ENCODE data around the gene IFNA21. TPM values are rescaled to one million over a fixed set of nuclear protein-coding genes. Genes with fewer than 3 reads are reported as not detected.

Gene IFNA21
- total and polyA plus RNA-seq, 2 of the 8 experiments (the other 6 are each of a cell fraction or from before 2014, with no cell fraction given): not detected

GRCh38 chr9:21154018-21154608 is 12.3 kb downstream of the IFNA21 start:
- Histone ChIP-seq H4K91ac (replicated peaks; ENCODE audit: insufficient read length, low read length) (no peak overlapping the region), H3K27me3 (replicated peaks in 1 of 4; ENCODE audit: control insufficient read depth in 3 of 4, extremely low read depth in 1 of 4, insufficient read depth in 3 of 4, low read length in 3 of 4) (no peaks in the 10 kb centered on the region; a peak in 1 of 7 replicates), H3K9ac (replicated peaks in 1 of 4; ENCODE audit: extremely low read depth in 1 of 4, low read depth in 3 of 4, low read length in 3 of 4) (no peak overlapping the region), H2BK20ac (ENCODE audit: low read length) (no peak overlapping the region), H3K27ac (ENCODE audit: low read depth, low read length) (no peak overlapping the region), H3K18ac (ENCODE audit: extremely low read depth, low read length) (no peak overlapping the region; the same call in 1 of the 2 replicates), H3K4ac (replicated peaks; ENCODE audit: insufficient read length, low read depth, low read length) (no peak overlapping the region), H2BK120ac (replicated peaks; ENCODE audit: low read depth, low read length) (no peak overlapping the region), H3K79me1 (ENCODE audit: low read depth, low read length) (no peaks in the 10 kb centered on the region), H2AFZ (ENCODE audit: low read length) (peak overlapping the region; percentile 99), H4K8ac (ENCODE audit: extremely low read depth, insufficient read depth, low read length) (no peak overlapping the region), H3K14ac (ENCODE audit: insufficient read length) (no peak overlapping the region), H3K9me3 (ENCODE audit: insufficient read depth in 2 of 2, low read depth in 1 of 2, low read length in 1 of 2) (no peaks in the 10 kb centered on the region), H3K4me2 (ENCODE audit: insufficient read depth in 1 of 2, low read depth in 2 of 2, low read length in 2 of 2) (peak overlapping the region in 1 of 2 experiments; percentile 37; a peak in 2 of 4 replicates), H2AK5ac (ENCODE audit: low read depth, low read length) (no peak overlapping the region), H2BK15ac (ENCODE audit: low read length) (no peak overlapping the region), H3K23ac (ENCODE audit: insufficient read length) (no peak overlapping the region), H3K4me1 (replicated peaks in 1 of 4; ENCODE audit: control insufficient read depth in 3 of 4, insufficient read depth in 4 of 4, low read length in 3 of 4) (no peaks in the 10 kb centered on the region), H3K79me2 (ENCODE audit: control insufficient read depth in 1 of 2, insufficient read depth in 2 of 2, low read length in 2 of 2) (no peaks in the 10 kb centered on the region), H3K56ac (replicated peaks; ENCODE audit: insufficient read length, low read depth, low read length) (no peak overlapping the region), H3K36me3 (ENCODE audit: control insufficient read depth in 2 of 4, insufficient read depth in 4 of 4, low read length in 3 of 4) (no peaks in the 10 kb centered on the region), H2BK5ac (ENCODE audit: low read depth, low read length) (no peak overlapping the region), H3K23me2 (ENCODE audit: low read depth, low read length) (no peaks in the 10 kb centered on the region), H3K4me3 (ENCODE audit: extremely low read depth in 1 of 4, insufficient read depth in 2 of 4, low read depth in 3 of 4, low read length in 4 of 4) (no peak overlapping the region), H4K5ac (ENCODE audit: insufficient read length, low read depth, low read length) (no peak overlapping the region), H4K20me1 (replicated peaks in 1 of 2; ENCODE audit: control insufficient read depth in 1 of 2, insufficient read depth in 2 of 2, low read length in 2 of 2) (no peaks in the 10 kb centered on the region), H2BK12ac (ENCODE audit: low read depth, low read length) (no peak overlapping the region)
- CTCF ChIA-PET (ENCODE audit: partially characterized antibody): interaction anchor here (0.6 to 1.9 kb wide), 10 partner anchors 9 to 691 kb away, joined by 3 to 10 read pairs (median 6); partner anchors contain the start of gene IFNW1
- POLR2A ChIA-PET (ENCODE audit: partially characterized antibody): no interaction called here
- TF ChIP-seq YY1 (IDR thresholded peaks at IDR 0.05; ENCODE audit: low read depth, low read length) (peak; percentile 13; the same call in 1 of the 2 replicates), CTCF (IDR thresholded peaks at IDR 0.05; ENCODE audit: control extremely low read depth in 1 of 3, insufficient read depth in 1 of 3, low read depth in 1 of 3, low read length in 3 of 3) (peak; percentile 16 to 53 (median 44)), GABPA (IDR thresholded peaks at IDR 0.05; ENCODE audit: borderline replicate concordance, insufficient read depth, low read length) (no peak), CEBPB (IDR thresholded peaks at IDR 0.05; ENCODE audit: low read depth, low read length) (no peak), RAD21 (IDR thresholded peaks at IDR 0.05 in 1 of 2, conservative IDR thresholded peaks at IDR 0.05 in 1 of 2; ENCODE audit: low read depth in 2 of 2, low read length in 2 of 2) (peak; percentile 54 to 57)
- FAIRE-seq (no peak), DNase-seq (ENCODE audit: low read depth in 1 of 2, low spot score in 2 of 2) (no peak)
- 17% methylated on average over 3 of the region's 3 CpGs; no CpG with 5 or more reads in 1 of the 2 experiments for WGBS, 2 experiments (ENCODE audit: extremely low coverage in 1 of 2, insufficient coverage in 1 of 2, insufficient read length in 1 of 2, insufficient replicate concordance in 2 of 2, low coverage in 1 of 2, low lambda C conversion rate in 2 of 2, missing lambda C conversion rate in 1 of 2)

Data from H1 (cell line).